Heart left ventricle (tissue), 13 donors: ENCODE data around the gene AGRN.
"Not testable (repeated sequence)": the region's sequence is repeated elsewhere in the genome, so short reads cannot be mapped to it uniquely, and the experiment has no call there.

Experiments
- CTCF ChIP-seq, 12 donors: fragments of 200-600 bp; sonication (generic) in 4 of 12; IDR thresholded peaks; one replicate each; pipeline versions ENCODE4 v1.5.0 to v1.8.0; 2018 to 2022; ENCODE audit warnings: antibody characterized with exemption in 12 of 12, mild to moderate bottlenecking in 5 of 12
- POLR2A ChIP-seq, 2 donors: fragments of 450-650 bp; IDR thresholded peaks; one replicate each; pipeline ENCODE4 v1.6.1; 2017; ENCODE audit warnings: antibody characterized with exemption in 2 of 2, mild to moderate bottlenecking in 2 of 2, moderate library complexity in 2 of 2
- donor health status: ischemic (EF 13 %, LVEDD 7.1; RV severe dilation, severe dysfunction).
- donor health status: DM: no; HTN: yes; CAD: no.
- donor health status: DM: no; HTN: no; CAD: no.
- donor health status: ischemic (EF 25% LVEDD 6.9; RV normal size, moderate dysfunction).
- donor health status: ischemic (EF 25% LVEDD 5.7; RV mildly dilated, moderate dysfunction).
- donor health status: ischemic (EF 35%, LVEDD 5.7; RV mildly dilated, moderate dysfunction).
- donor health status: nonischemic (EF 11% LVEDD 7.7; RV severe dilation, severe dysfunction).
- donor health status: DM: yes; HTN: yes; CAD: no.
- donor health status: PGD.
- donor health status: ischemic (EF 29% LVEDD 5.4; RV normal size, mild dysfunction).
- donor health status: nonischemic (EF 23%, LVEDD 6.1; RV moderate dilation, normal function).

DNA sequence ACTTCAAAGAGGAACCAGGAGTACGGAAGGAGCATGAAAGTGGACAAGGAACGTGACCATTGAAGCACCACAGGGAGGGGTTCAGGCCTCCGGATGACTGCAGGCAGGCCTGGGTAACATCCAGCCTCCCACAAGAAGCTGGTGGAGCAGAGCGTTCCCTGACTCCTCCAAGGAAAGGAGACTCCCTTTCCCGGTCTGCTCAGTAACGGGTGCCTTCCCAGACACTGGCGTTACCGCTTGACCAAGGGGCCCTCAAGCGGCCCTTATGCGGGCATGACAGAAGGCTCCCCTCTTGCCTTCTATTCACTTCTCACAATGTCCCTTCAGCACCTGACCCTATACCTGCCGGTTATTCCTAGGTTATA, 46.0 kb downstream of the AGRN start:
- not testable (repeated sequence) for TF ChIP-seq CTCF, POLR2A (IDR thresholded peaks at IDR 0.05)
